B cell (primary cell): ENCODE results near the gene TOMM70. TPM values are rescaled to one million over a fixed set of nuclear protein-coding genes. Genes with fewer than 3 reads are reported as not detected.

Experiments
- ATAC-seq: fragments of 200-7000 bp; cut with Tn5 transposase; one replicate; pipeline ENCODE4 v1.10.0; 2021; ENCODE audit warnings: low read depth, mild to moderate bottlenecking, moderate number of reproducible peaks, moderate library complexity
- CTCF ChIA-PET: fragments of 350-600 bp; sonication (Branson Sonifier 250); formaldehyde crosslinking; loops from one replicate; lab custom pipeline; 2021; ENCODE audit warnings: antibody characterized with exemption, inconsistent platforms; lab: Charles Lee
- POLR2A ChIA-PET: fragments of 350-600 bp; sonication (Branson Sonifier 250); formaldehyde crosslinking; loops from one replicate; lab custom pipeline; 2021; ENCODE audit warnings: antibody characterized with exemption; lab: Charles Lee
- DNase-seq: peaks from one replicate; pipeline ENCODE4 v3.0.0; 2013
- H2AFZ ChIP-seq: 2 replicates; pipeline ENCODE4 v1.6.1; 2012; ENCODE audit warnings: mild to moderate bottlenecking, low read depth, low read length; ENCODE audit not compliant: insufficient read depth, poor library complexity, severe bottlenecking
- H3K27ac ChIP-seq, 2 donors: 1 replicate in 1 of 2; 2 replicates in 1 of 2; pipeline ENCODE4 v1.5.1; 2012 to 2013; ENCODE audit warnings: low read length in 2 of 2, mild to moderate bottlenecking in 2 of 2, moderate library complexity in 1 of 2
- H3K27me3 ChIP-seq, 4 experiments: fragments of 200-600 bp in 1 of 4; sonication (generic) in 1 of 4; replicated peaks in 1 of 4; 1 replicate in 2 of 4; 2 replicates in 2 of 4; pipeline versions ENCODE4 v1.6.1 to v1.7.0; 2013 to 2016; ENCODE audit warnings: low read length in 3 of 4, mild to moderate bottlenecking in 2 of 4, mixed read lengths in 1 of 4, moderate library complexity in 1 of 4; ENCODE audit not compliant: insufficient read depth in 4 of 4, control insufficient read depth in 3 of 4; ENCODE audit errors: control extremely low read depth in 1 of 4
- H3K36me3 ChIP-seq, 2 experiments: replicated peaks in 1 of 2; 1 replicate in 1 of 2; 2 replicates in 1 of 2; pipeline versions ENCODE4 v1.6.1 to v1.7.1; 2013; ENCODE audit warnings: low read length in 1 of 2; ENCODE audit not compliant: insufficient read depth in 2 of 2, control insufficient read depth in 1 of 2; ENCODE audit errors: control extremely low read depth in 1 of 2, extremely low read depth in 1 of 2
- H3K4me1 ChIP-seq, 2 donors: fragments of 200-600 bp in 1 of 2; sonication (generic) in 1 of 2; 1 replicate in 1 of 2; 2 replicates in 1 of 2; pipeline versions ENCODE4 v1.5.1 to v1.6.1; 2013 to 2017; ENCODE audit warnings: low read length in 2 of 2; ENCODE audit not compliant: control insufficient read depth in 2 of 2, insufficient read depth in 2 of 2
- H3K4me2 ChIP-seq: replicated peaks from 2 replicates; pipeline ENCODE3; 2012; ENCODE audit warnings: mild to moderate bottlenecking, low read depth, low read length; ENCODE audit not compliant: poor library complexity, severe bottlenecking
- H3K4me3 ChIP-seq, 5 experiments: fragments of 200-600 bp in 1 of 5; sonication (generic) in 1 of 5; 1 replicate in 3 of 5; 2 replicates in 2 of 5; pipeline versions ENCODE4 v1.5.1 to v1.7.0; 2011 to 2016; ENCODE audit warnings: low read length in 4 of 5, mild to moderate bottlenecking in 4 of 5, low read depth in 2 of 5, control low read depth in 1 of 5, moderate library complexity in 1 of 5; ENCODE audit not compliant: insufficient read depth in 1 of 5; ENCODE audit errors: control extremely low read depth in 1 of 5, extremely low read depth in 1 of 5
- H3K79me2 ChIP-seq: fragments of 200-600 bp; sonication (generic); one replicate; pipeline ENCODE4 v1.6.0; 2016; ENCODE audit warnings: low read length; ENCODE audit not compliant: control insufficient read depth, insufficient read depth
- H3K9ac ChIP-seq: fragments of 200-600 bp; sonication (generic); 2 replicates; pipeline ENCODE4 v1.6.1; 2017; ENCODE audit warnings: mild to moderate bottlenecking, low read length, moderate library complexity
- H3K9me3 ChIP-seq, 3 donors: one replicate each; pipeline versions ENCODE4 v1.6.1 to v1.7.1; 2013; ENCODE audit warnings: low read length in 2 of 3; ENCODE audit not compliant: control insufficient read depth in 2 of 3, insufficient read depth in 1 of 3; ENCODE audit errors: control extremely low read depth in 1 of 3
- H4K20me1 ChIP-seq: 2 replicates; pipeline ENCODE4 v1.6.0; 2012; ENCODE audit warnings: mild to moderate bottlenecking, low read length; ENCODE audit not compliant: insufficient read depth, control insufficient read depth, poor library complexity, severe bottlenecking
- H3K27ac Mint-ChIP-seq: one replicate; pipeline ENCODE4 v1.8.0; 2021; ENCODE audit warnings: mixed read lengths
- H3K27me3 Mint-ChIP-seq: one replicate; pipeline ENCODE4 v1.8.0; 2021; ENCODE audit warnings: mixed read lengths
- H3K4me1 Mint-ChIP-seq: one replicate; pipeline ENCODE4 v1.8.0; 2021; ENCODE audit warnings: mixed read lengths
- H3K4me3 Mint-ChIP-seq: one replicate; pipeline ENCODE4 v1.8.0; 2021; ENCODE audit warnings: mixed read lengths
- H3K9me3 Mint-ChIP-seq: one replicate; pipeline ENCODE4 v1.8.0; 2022; ENCODE audit warnings: mixed read lengths; ENCODE audit not compliant: insufficient read depth
- CTCF ChIP-seq: fragments of 200-600 bp; IDR thresholded peaks from one replicate; pipeline ENCODE4 v1.8.0; 2022; ENCODE audit warnings: antibody characterized with exemption, mild to moderate bottlenecking
- EZH2 ChIP-seq: IDR thresholded peaks from 2 replicates; pipeline ENCODE4 v1.6.1; 2012; ENCODE audit warnings: borderline replicate concordance, low read depth, mild to moderate bottlenecking, moderate library complexity, low read length; ENCODE audit not compliant: insufficient read depth, poor library complexity, severe bottlenecking
- WGBS: methylation state at CpG from one replicate; pipeline ENCODE4 v1.1.5; 2013; ENCODE audit warnings: missing lambda C conversion rate; ENCODE audit not compliant: insufficient coverage; 5-methylcytosine and 5-hydroxymethylcytosine counted together
- intact Hi-C: fragments of 100-400 bp; cut with micrococcal nuclease; formaldehyde crosslinking; loops from one replicate; pipeline ENCODE4 v1.10.0; 2022
- polyA plus RNA-seq: library from polyadenylated mRNA; depleted of rRNA; stranded (reverse); fragments of >200 nt; gene quantifications from 2 replicates; pipeline ENCODE4 v1.2.3, GENCODE V29; 2012
- total RNA-seq, 2 donors: library from RNA; stranded (reverse); fragments of 120-200 nt in 1 of 2; gene quantifications; 1 replicate in 1 of 2; 2 replicates in 1 of 2; pipeline versions ENCODE4 v1.2.3 to v1.2.4, GENCODE V29; 2013 to 2022

TOMM70 gene
- total and polyA plus RNA-seq, 2 donors (not counting 1 experiment from before 2014, with no cell fraction given), result 6.9 to 30.0 TPM

GRCh38 chr3:100436951-100437350, 36.1 kb upstream of the TOMM70 start:
- Histone ChIP-seq H3K9ac (no peak overlapping the region), H3K4me2 (no peak overlapping the region), H3K4me3 (no peak overlapping the region), H3K27ac (no peak overlapping the region), H4K20me1 (no peaks in the 10 kb centered on the region), H3K36me3 (no peaks in the 10 kb centered on the region), H3K9me3 (peaks cover 0 to 4% (median 0%) of the 10 kb centered on the region in 3 donors), H2AFZ (no peak overlapping the region), H3K4me1 (no peaks in the 10 kb centered on the region), H3K27me3 (no peaks in the 10 kb centered on the region), H3K79me2 (no peaks in the 10 kb centered on the region)
- H3K4me1 Mint-ChIP-seq, result no peaks in the 10 kb centered on the region
- ChIA-PET POLR2A (no interaction called here), CTCF (no interaction called here)
- no peak overlapping the region for H3K4me3 Mint-ChIP-seq
- H3K27me3 Mint-ChIP-seq, result no peaks in the 10 kb centered on the region
- TF ChIP-seq CTCF, result no peak
- TF ChIP-seq EZH2, result no peak
- intact Hi-C loops, result no loop called here
- ATAC-seq (no peak), DNase-seq (no peak)
- 100% methylated on average over 1 of the region's 2 CpGs for WGBS
- H3K9me3 Mint-ChIP-seq, result no peaks in the 10 kb centered on the region
- no peak overlapping the region for H3K27ac Mint-ChIP-seq

GRCh38 chr3:100429187-100429716, 28.4 kb upstream of the TOMM70 start:
- Histone ChIP-seq H3K36me3 (no peaks in the 10 kb centered on the region), H3K27ac (no peak overlapping the region), H3K9me3 (peaks cover 0 to under 1% (median 0%) of the 10 kb centered on the region in 3 donors), H2AFZ (no peak overlapping the region), H3K27me3 (peaks cover 0 to 7% (median 0%) of the 10 kb centered on the region in 4 experiments), H3K9ac (no peak overlapping the region), H3K4me2 (no peak overlapping the region), H3K4me1 (no peaks in the 10 kb centered on the region), H4K20me1 (no peaks in the 10 kb centered on the region), H3K4me3 (no peak overlapping the region), H3K79me2 (no peaks in the 10 kb centered on the region)
- H3K27me3 Mint-ChIP-seq, result no peaks in the 10 kb centered on the region
- H3K27ac Mint-ChIP-seq, result no peak overlapping the region
- DNase-seq, result no peak
- no peak for TF ChIP-seq EZH2
- no peak for TF ChIP-seq CTCF
- H3K9me3 Mint-ChIP-seq, result no peaks in the 10 kb centered on the region
- ChIA-PET CTCF (no interaction called here), POLR2A (no interaction called here)
- H3K4me1 Mint-ChIP-seq, result no peaks in the 10 kb centered on the region
- ATAC-seq, result no peak
- no peak overlapping the region for H3K4me3 Mint-ChIP-seq
- intact Hi-C loops, result no loop called here
- WGBS, result 100% methylated on average over 2 of the region's 2 CpGs
